Neural cell (in vitro differentiated cells): ENCODE measurements around the gene COTL1.

ENCODE experiments used
- CTCF ChIP-seq: fragments of 450-650 bp; IDR thresholded peaks from 2 replicates; pipeline ENCODE4 v1.5.1; 2014; ENCODE audit warnings: antibody characterized with exemption, mild to moderate bottlenecking, moderate library complexity; ENCODE audit not compliant: poor library complexity, severe bottlenecking
- EP300 ChIP-seq: fragments of 450-650 bp; conservative IDR thresholded peaks from 2 replicates; pipeline ENCODE4 v1.6.1; 2014; ENCODE audit warnings: antibody characterized with exemption, mild to moderate bottlenecking, moderate library complexity; ENCODE audit not compliant: poor library complexity, severe bottlenecking
- EZH2 ChIP-seq: fragments of 200-600, 300-800 bp; shearing (Covaris generic), sonication (generic); IDR thresholded peaks from 2 replicates; pipeline ENCODE4 v1.6.1; 2014; ENCODE audit warnings: antibody characterized with exemption, low read length, borderline replicate concordance, mild to moderate bottlenecking; ENCODE audit not compliant: insufficient read depth, poor library complexity, severe bottlenecking
- POLR2AphosphoS5 ChIP-seq: IDR thresholded peaks from 2 replicates; pipeline ENCODE4 v1.6.1; 2012
- RAD21 ChIP-seq: fragments of 450-650 bp; conservative IDR thresholded peaks from 2 replicates; pipeline ENCODE4 v1.6.1; 2014; ENCODE audit warnings: antibody characterized with exemption, mild to moderate bottlenecking, moderate library complexity

GRCh38 chr16:84612686-84613085 lies 5.2 kb downstream of the COTL1 start:
- TF ChIP-seq CTCF = no peak
- TF ChIP-seq RAD21 = no peak
- no peak for TF ChIP-seq POLR2AphosphoS5
- no peak for TF ChIP-seq EP300
- TF ChIP-seq EZH2 = no peak
